GM21529 (cell line): Measurements from ENCODE around the gene COG7.
"Not testable (repeated sequence)": the region's sequence is repeated elsewhere in the genome, so short reads cannot be mapped to it uniquely, and the experiment has no call there.

Experiments used
- ATAC-seq: cut with Tn5 transposase; IDR thresholded peaks from one replicate; pipeline ENCODE4 v1.9.1; 2021; ENCODE audit not compliant: unreplicated experiment

Gene COG7

GRCh38 chr16:23414731-23415130, 38.3 kb downstream of the COG7 start:
- no peak for ATAC-seq

GRCh38 chr16:23410176-23410575, 42.8 kb downstream of the COG7 start:
- no peak for ATAC-seq

GRCh38 chr16:23409522-23409921, 43.5 kb downstream of the COG7 start:
- no peak for ATAC-seq

- ATAC-seq, result no peak
These were observed 44.1 kb downstream of the COG7 start for GRCh38 chr16:23408823-23409298.

- ATAC-seq, result no peak
These were observed 44.7 kb downstream of the COG7 start for GRCh38 chr16:23408242-23408822.

GRCh38 chr16:23407436-23408127, 45.4 kb downstream of the COG7 start:
- ATAC-seq, result no peak

GRCh38 chr16:23406546-23407240, 46.3 kb downstream of the COG7 start:
- ATAC-seq, result no peak

GRCh38 chr16:23406024-23406423, 47.0 kb downstream of the COG7 start:
- no peak for ATAC-seq

GRCh38 chr16:23403547-23403946, 49.4 kb downstream of the COG7 start:
- no peak for ATAC-seq

- no peak for ATAC-seq
These were observed 50.9 kb downstream of the COG7 start for GRCh38 chr16:23402100-23402499.

- ATAC-seq, result no peak
These were observed 51.9 kb downstream of the COG7 start for GRCh38 chr16:23401139-23401538.

- not testable (repeated sequence) for ATAC-seq
These were observed 52.5 kb downstream of the COG7 start for GRCh38 chr16:23400447-23400846.

GRCh38 chr16:23398987-23399805, 53.8 kb downstream of the COG7 start:
- ATAC-seq, result no peak

- ATAC-seq, result no peak
These were observed 55.5 kb downstream of the COG7 start for GRCh38 chr16:23397464-23397863.

- no peak for ATAC-seq
These were observed 57.3 kb downstream of the COG7 start for GRCh38 chr16:23395732-23396131.

- no peak for ATAC-seq
These were observed 58.7 kb downstream of the COG7 start for GRCh38 chr16:23394141-23394831.

GRCh38 chr16:23392223-23392600, 60.8 kb downstream of the COG7 start:
- ATAC-seq, result no peak

GRCh38 chr16:23391381-23392222, 61.4 kb downstream of the COG7 start:
- no peak for ATAC-seq

GRCh38 chr16:23389936-23390335, 63.1 kb downstream of the COG7 start:
- ATAC-seq, result not testable (repeated sequence)

- ATAC-seq, result no peak
These were observed 63.8 kb downstream of the COG7 start for GRCh38 chr16:23389201-23389600.
